HT-29 (cell line): ENCODE data around the gene PRODH2. TPM values are rescaled to one million over a fixed set of nuclear protein-coding genes. Genes with fewer than 3 reads are reported as not detected.
A peak's percentile ranks its signal among the peaks of the same experiment; 100 is the strongest.

Experiments used
- DNase-seq: peaks from one replicate; pipeline ENCODE4 v3.0.0-alpha.2; 2015; ENCODE audit warnings: low spot score
- total RNA-seq: library from RNA; depleted of rRNA; stranded (reverse); fragments of >200 nt; shearing (Covaris generic); gene quantifications from 2 replicates; pipeline ENCODE4 v1.2.3, GENCODE V29; 2014; rRNA removed

Gene PRODH2
- total RNA-seq = not detected in 2 replicates

DNA sequence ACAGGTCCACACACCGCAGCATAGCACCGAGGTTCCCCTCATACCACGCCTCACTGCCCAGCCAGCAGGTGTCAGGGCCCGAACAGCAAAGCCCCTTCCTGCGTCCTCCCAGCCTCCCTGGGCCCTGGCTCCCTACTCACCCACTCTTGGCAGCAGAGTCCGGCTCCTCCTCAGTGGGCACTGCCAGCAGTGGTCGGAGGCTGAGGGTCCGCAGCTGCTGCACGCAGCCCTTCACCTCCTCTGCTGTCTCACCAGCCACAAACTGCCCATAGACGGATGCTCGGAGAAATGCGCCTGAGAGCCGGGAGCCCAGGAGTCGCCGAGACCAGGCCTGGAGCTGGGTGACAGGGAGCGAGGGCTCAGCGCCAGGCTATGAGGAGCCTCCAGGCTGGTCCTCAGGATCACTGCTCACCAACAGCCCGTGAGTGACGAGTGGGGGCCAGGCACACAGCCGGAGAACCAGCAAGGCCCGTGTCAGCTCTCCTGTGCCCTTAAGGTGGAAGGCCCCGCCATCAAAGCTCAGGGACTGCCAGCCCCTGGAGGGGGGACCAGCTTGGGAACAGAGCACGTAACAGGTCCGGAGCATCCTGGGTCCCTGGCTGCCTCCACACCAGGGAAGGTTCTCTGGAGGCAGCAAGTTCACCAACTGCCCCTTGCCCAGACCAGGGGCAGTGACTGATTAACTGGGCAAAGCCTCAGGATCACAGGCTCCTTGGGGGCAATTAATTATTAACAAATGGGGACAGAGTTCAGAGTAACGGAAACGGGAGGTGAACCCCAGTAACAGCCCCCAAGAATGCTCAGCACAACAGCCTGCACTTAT lies at the start of gene PRODH2:
PRODH2 (minus strand) TSS at position 626 of the 823 bp plus-strand sequence; CDS start at position 586, 40 bp downstream.
- DNase-seq = no peak

DNA sequence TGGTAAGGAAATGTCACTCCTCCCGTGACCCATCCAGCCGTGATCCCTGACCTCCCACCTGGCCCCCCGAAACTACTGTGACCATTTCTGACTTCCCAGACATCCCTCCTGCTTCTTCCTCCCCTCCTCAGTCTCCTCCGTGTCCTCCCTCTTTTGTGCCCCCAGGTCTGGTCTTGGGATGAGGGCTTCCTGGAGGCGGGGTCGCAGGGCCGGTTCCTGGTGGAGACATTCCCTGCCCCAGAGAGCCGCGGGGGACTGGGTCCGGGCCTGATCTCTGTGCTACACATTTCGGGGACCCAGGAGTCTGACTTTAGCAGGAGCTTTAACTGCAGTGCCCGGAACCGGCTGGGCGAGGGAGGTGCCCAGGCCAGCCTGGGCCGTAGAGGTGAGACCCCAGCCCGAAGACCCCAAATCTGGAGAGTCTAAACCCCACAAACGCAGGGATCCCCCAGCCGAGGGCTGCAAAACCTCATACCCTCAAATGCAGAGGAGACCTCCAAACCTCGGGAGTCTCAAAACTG lies 49.1 kb upstream of the PRODH2 start:
- DNase-seq = no peak

DNA sequence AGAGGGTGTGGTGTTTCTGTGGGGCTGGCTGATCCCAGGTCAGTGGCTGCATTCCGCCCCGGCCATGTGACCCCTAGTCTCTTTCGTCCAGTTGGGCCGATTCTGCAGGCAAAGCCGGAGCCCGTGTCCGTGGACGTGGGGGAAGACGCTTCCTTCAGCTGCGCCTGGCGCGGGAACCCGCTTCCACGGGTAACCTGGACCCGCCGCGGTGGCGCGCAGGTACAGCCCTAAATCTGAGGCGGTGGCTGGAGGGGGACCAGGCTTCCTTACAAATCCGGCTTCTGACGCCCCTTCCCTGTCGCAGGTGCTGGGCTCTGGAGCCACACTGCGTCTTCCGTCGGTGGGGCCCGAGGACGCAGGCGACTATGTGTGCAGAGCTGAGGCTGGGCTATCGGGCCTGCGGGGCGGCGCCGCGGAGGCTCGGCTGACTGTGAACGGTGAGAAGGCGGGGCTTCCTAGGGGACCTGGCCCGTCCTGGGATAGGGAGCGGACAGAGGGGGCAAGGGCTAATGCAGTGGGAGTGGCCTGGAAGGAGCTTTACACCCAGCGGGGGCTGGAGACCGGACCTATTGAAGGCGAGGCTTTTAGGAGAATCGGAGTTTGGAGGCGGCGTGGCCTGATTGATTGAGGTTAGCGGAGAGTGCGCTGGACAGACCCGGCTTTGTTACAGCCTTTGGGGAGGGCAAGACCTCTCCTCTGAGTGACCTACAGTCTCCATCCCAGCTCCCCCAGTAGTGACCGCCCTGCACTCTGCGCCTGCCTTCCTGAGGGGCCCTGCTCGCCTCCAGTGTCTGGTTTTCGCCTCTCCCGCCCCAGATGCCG lies 48.4 kb upstream of the PRODH2 start:
- no peak for DNase-seq

GRCh38 chr19:35860436-35860817 lies 47.8 kb upstream of the PRODH2 start:
- no peak for DNase-seq

DNA sequence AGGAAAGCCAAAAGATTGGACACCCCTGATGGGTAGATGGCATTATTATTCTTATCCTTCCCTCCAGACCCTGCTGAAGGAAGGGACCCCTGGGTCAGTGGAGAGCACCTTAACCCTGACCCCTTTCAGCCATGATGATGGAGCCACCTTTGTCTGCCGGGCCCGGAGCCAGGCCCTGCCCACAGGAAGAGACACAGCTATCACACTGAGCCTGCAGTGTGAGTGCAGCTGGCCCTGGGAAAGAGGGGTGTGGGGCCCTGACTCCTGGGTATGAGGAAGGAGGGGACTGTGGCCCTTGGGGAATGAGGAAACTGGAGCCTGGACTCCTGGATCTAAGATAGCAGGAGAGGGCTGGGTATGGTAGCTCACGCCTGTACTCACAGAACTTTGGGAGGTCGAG lies 46.8 kb upstream of the PRODH2 start:
- no peak for DNase-seq

DNA sequence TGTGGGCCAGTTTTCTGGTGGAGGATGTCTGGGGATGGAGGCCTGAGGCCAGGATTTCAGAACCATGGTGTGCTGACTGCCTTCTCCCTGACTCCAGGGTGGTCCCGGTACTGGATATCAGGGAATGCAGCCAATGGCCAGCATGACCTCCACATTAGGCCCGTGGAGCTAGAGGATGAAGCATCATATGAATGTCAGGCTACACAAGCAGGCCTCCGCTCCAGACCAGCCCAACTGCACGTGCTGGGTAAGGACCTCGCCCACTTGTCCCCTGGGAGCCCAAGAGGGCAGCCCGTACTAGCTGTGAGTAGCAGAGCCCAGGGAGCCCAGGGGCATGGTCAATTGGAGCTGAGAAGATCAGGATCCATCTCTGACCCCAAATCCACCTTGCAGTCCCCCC lies 45.7 kb upstream of the PRODH2 start:
- DNase-seq = no peak

- DNase-seq = no peak
Measured at GRCh38 chr19:35856546-35857149, 44.0 kb upstream of the PRODH2 start, which contains the start of gene KIRREL2. TSS of gene KIRREL2 (plus strand) at chr19:35856911. CDS start at chr19:35857120, 209 bp downstream.

- no peak for DNase-seq
Measured at GRCh38 chr19:35853038-35853756, 40.6 kb upstream of the PRODH2 start.

DNA sequence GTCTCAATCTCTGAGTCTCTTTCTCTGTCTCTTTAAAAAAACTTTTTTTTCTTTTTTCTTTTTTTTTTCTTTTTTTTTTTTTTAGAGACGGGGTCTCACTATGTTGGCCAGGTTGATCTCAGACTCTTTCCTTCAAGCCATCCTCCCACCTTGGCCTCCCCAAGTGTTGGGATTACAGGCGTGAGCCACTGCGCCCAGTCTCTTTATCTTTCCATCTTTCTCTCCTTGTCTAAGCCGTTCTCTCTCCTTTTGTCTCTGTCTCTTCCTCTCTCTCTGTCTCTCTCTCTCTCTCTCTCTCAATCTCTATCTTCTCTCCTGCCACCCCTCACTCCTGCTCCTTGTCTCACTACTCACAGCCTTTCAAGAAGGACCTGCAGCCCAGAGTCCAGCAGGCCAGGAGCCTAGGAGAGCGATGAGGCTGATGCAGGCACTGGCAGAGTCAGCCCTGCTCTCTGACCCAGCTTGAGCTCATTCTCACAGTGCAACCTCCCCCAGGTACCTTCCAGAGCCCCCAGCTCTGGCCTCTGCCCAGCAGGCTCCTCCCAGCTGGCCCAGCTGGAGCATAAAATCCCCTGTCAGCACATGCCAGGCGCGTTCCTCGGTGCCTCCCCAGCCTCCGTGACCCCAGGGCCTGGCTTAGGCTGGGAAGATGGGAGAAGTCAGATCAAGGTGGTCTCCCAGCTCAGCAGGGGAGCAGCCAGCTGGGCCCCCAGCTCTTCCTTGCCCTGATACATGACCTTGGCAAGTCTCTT lies 39.6 kb upstream of the PRODH2 start, which contains the start of gene NPHS1:
NPHS1 (minus strand) TSS at position 476 of the 752 bp plus-strand sequence. CDS start 667 bp downstream, outside the sequence.
- no peak for DNase-seq

DNA sequence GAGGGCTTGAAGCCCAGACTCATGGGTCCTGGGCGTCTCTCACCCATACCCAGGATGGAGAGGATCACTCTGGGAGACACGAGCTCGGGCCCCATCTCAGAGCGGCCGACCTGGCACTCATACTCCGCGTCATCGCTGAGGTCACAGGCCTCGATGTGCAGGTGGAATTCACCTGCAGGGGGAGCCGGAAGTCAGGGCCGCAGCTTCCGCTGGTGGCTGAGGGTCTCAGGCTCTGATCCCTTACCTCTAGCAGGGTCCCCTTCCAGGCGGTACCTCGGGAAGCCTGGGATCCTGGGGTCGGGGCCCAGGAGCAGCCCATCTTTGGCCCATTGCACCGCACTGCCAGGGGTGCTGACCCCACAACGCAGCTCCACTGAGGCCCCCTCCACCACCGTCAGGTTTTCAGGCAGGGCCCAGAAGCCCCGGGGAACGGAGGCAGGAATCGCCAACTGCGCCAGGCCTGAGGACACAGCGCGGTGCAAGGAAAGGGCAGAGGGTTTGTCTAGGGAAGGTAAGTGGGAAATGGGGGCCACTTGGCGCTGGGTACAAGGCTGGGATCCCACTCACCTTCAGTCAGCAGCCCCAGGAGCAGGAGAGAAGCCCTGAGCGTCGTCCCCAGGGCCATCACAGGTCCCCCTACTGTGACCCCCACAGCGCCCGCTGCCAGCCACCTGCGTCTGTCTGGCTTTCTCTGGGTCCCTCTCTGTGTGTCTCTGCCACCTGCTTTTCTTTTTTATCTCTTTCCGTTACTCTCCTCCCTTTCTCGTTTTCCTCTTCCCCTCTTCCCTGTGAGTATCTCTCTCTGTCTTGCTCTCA lies 38.8 kb upstream of the PRODH2 start:
- no peak for DNase-seq

DNA sequence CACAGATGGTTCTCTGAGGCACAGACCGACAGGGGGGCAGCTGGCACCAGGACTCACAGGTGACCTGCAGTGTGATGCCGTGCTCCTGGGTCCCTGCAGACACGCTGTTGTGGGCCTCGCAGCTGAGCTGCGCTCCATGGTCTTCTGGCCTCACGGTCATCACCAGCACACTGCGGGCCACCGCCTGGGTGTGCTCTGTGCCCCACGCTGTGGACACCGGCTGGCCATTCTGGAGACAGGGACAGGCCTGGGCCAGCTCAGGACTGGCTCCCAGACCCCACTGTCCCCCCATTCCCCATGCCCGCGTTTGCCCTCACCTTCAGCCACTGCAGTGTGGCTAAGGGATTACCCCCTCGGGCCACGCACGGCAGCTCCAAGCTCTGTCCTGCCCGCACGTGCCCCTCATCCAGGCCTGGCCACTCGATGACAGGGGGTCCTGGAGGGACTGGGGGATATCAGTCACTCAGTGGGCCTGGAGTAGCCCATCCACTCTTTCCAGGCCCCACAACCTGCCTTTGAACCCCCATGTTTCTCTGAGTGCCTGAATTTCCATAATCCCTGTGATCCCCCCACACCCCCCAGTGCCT lies 36.4 kb upstream of the PRODH2 start:
- DNase-seq = no peak

GRCh38 chr19:35848486-35848885 lies 35.8 kb upstream of the PRODH2 start:
- no peak for DNase-seq

DNA sequence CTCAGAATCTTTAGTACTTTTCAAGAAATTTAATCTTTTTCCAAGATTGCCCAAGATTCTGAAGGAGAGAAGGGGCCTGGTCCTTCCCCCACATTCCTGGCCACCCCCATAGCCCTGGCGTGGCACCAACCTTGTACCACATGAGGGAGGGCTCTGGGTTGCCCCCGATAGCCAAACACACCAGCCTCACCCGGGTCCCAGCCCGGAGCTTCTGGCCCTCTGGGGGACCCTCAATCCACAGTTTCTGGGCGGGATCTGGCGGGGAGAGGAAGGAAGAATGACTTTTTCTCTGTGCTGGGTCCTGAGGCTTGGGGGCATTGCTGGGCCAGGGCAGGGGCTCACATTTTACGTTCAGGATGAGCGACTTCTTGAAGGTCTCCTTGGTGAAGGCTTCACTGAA lies 35.3 kb upstream of the PRODH2 start:
- no peak for DNase-seq

DNA sequence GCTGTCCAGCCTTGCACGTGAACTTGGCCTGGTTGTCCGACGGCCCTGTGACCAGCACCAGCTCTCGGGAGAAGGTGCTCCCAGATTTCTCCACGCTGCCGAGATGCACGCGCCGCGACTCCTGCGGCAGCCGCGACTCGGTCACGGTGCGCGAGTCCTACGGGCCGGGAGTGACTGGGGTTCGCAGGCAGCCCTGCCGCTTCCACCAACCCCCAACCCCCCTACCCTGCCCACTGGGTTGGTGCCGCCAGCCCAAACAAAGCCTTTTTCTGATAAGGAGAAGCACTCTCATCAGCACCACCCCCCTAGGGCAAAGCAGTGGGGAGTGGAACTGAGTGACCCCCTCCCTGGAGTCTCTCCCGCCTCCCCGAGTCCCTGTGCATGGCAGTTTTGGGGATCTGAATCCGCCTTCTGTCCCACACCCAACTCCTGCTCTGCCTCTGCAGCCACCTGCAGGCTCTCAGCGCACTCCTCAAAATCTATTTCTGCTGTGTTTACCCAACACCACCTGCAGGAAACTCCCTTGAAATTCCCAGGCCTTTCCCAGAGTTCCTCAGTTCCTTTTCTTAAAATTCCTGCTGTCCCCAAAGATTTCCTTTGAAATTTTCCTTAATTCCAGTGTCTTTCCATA lies 33.5 kb upstream of the PRODH2 start:
- DNase-seq = peak; percentile 42

GRCh38 chr19:35845215-35846037 lies 32.8 kb upstream of the PRODH2 start:
- no peak for DNase-seq

DNA sequence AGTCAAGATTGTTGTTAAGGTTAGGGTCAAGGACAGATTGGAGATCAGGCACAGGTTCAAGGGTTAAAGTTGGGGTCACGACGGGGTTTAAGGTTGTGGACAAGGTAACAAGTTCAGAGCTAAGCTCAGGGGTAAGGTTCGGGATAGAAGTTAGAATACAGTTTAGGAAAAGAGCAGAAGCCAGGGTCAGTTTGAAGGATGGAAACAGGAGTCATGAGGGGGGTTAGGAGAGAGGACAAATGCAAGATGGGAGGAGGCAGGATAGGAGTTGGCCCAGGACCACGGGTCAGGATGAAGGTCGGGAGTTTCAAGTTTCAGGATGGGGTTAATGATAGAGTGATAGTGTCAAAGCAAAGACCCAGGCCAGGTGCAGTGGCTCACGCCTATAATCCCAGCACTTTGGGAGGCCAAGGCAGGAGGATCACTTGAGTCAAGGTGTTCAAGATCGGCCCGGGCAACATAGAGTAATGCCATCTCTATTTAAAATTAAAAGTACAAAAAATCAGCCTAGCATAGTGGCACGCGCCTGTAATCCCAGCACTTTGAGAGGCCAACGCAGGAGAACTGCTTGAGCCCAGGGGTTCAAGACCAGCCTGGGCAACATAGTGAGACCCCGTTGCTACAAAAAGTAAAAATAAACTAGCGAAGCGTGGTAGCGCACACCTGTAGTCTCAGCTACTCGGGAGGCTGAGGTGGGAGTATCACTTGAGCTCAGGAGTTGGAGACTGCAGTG lies 32.0 kb upstream of the PRODH2 start:
- DNase-seq = no peak
